ENCODE data around the gene TMEM213.
"Not testable (repeated sequence)": the region's sequence is repeated elsewhere in the genome, so short reads cannot be mapped to it uniquely, and the experiment has no call there.

Gene TMEM213

DNA sequence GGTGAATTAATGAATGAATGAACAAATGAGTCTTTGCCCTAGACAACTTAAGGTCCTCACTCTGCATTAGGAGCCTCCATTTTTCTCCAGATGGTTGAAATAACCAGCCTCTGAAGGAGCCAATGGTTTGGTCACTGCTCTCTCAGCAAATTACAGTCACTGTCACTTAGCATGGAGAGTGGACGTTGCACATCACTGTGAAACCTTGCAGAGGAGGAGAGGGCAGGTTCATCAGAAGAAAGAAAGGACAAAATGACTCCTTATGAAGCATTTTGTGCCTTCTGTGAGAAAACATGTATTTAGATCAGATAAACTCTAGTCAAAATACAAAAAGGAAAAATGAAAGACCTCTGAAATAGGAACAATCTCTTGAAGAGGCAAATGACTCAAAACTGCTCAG lies 6.8 kb downstream of the TMEM213 start:
- TF ChIP-seq, protein P1, sequence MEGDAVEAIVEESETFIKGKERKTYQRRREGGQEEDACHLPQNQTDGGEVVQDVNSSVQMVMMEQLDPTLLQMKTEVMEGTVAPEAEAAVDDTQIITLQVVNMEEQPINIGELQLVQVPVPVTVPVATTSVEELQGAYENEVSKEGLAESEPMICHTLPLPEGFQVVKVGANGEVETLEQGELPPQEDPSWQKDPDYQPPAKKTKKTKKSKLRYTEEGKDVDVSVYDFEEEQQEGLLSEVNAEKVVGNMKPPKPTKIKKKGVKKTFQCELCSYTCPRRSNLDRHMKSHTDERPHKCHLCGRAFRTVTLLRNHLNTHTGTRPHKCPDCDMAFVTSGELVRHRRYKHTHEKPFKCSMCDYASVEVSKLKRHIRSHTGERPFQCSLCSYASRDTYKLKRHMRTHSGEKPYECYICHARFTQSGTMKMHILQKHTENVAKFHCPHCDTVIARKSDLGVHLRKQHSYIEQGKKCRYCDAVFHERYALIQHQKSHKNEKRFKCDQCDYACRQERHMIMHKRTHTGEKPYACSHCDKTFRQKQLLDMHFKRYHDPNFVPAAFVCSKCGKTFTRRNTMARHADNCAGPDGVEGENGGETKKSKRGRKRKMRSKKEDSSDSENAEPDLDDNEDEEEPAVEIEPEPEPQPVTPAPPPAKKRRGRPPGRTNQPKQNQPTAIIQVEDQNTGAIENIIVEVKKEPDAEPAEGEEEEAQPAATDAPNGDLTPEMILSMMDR (IDR thresholded peaks at IDR 0.05; ENCODE audit: control insufficient read depth, insufficient read depth, low read depth, low read length, missing control alignments): no peak
- no peak for DNase-seq (ENCODE audit: low read depth)

DNA sequence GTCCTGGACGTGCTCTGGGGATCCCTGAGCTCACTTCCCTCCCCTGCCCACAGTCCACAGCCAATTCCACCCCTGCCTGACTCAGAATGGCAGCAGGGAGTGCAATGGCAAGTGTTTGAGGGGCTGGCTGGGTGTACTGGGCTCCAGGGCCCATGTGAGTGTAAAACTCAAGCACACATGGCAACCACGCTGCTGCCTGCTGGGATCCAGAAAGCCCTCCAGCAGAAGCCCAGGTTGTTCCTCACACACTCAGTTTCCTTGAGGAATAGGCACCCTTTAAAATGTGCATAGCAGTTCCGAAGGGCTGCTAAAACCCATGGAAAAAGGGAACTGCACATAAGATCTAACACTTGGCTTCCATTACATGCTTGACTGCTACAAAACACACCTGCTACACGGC lies 11.6 kb downstream of the TMEM213 start:
- DNase-seq (ENCODE audit: low read depth): no peak
- TF ChIP-seq, protein P1 (IDR thresholded peaks at IDR 0.05; ENCODE audit: control insufficient read depth, insufficient read depth, low read depth, low read length, missing control alignments): no peak

More for the DNA sequence above, 6.8 kb downstream of the TMEM213 start:
- H3K4me3 ChIP-seq (ENCODE audit: control insufficient read depth, low read depth, low read length): no peak overlapping the region

DNA sequence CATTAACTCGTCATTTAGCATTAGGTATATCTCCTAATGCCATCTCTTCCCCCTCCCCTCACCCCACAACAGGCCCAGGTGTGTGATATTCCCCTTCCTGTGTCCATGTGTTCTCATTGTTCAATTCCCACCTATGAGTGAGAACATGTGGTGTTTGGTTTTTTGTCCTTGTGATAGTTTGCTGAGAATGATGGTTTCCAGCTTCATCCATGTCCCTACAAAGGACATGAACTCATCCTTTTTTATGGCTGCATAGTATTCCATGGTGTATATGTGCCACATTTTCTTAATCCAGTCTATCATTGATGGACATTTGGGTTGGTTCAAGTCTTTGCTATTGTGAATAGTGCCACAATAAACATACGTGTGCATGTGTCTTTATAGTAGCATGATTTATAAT lies 13.5 kb downstream of the TMEM213 start:
- H3K4me3 ChIP-seq (ENCODE audit: control insufficient read depth, low read depth, low read length); DNase-seq (ENCODE audit: low read depth): not testable (repeated sequence)

More for the DNA sequence above, 11.6 kb downstream of the TMEM213 start:
- no peak overlapping the region for H3K4me3 ChIP-seq (ENCODE audit: control insufficient read depth, low read depth, low read length)

DNA sequence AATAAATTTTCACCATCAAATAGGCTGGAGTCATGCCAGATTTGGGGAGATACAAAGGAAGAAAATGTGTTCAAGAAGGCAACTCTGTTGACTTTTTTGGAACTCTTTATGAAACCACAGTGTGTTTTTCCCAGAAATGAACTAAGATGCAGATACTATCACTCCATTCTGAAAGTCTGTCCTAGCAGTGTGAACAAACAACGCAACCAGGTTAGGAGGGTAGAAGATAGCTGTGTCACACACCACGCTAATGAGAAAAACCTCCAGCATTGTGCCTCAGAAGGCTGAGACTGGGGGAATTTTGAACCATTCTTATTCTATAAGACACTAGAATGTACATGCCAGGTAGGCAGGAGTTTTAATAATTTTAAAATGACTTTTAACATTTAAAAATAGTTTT lies 16.2 kb downstream of the TMEM213 start:
- TF ChIP-seq, protein P1 (IDR thresholded peaks at IDR 0.05; ENCODE audit: control insufficient read depth, insufficient read depth, low read depth, low read length, missing control alignments): no peak
- no peak overlapping the region for H3K4me3 ChIP-seq (ENCODE audit: control insufficient read depth, low read depth, low read length)
- no peak for DNase-seq (ENCODE audit: low read depth)

DNA sequence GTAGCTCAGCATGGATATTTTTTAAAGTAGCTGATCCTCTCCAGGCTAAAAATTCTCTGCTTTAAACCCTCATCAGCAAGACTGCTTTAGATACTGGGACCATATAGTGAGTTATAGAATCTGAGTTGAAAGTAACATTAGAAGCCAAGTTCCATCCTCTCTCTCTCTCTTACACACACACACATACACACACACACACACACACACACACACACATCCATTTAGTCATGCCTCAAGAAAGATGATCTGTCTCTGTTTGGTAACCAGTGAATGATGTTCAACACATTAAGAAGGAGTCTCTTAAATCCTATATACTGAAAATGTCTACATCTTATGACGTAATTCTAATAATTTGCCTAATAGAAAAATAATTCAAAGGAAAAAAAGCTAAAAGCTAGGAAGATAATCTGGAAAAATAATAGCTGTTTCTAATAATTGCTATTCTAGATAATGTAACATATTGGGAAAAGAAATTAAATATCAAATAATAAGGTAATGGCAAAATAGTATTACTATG lies 17.1 kb downstream of the TMEM213 start:
- no peak for DNase-seq (ENCODE audit: low read depth)
- no peak overlapping the region for H3K4me3 ChIP-seq (ENCODE audit: control insufficient read depth, low read depth, low read length)
- TF ChIP-seq, protein P1 (IDR thresholded peaks at IDR 0.05; ENCODE audit: control insufficient read depth, insufficient read depth, low read depth, low read length, missing control alignments): no peak

DNA sequence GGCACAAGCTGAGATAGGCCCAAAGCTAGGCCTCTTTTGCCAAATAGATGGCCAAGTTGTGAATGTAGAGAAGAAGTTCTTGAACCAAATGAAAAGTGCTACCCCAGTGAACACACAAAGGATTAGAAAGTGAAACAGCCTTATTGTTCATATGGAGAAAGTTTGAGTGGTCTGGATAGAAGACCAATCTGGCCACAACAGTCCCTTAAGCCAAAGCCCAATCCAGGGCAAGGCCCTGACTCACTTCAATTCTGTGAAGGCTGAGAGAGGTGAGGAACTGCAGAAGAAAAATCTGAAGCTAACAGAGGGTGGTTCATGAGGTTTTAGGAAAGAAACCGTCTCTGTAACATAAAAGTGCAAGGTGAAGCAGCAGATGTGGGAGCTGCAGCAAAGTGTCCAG lies 18.9 kb downstream of the TMEM213 start:
- H3K4me3 ChIP-seq (ENCODE audit: control insufficient read depth, low read depth, low read length): no peak overlapping the region
- TF ChIP-seq, protein P1 (IDR thresholded peaks at IDR 0.05; ENCODE audit: control insufficient read depth, insufficient read depth, low read depth, low read length, missing control alignments): no peak
- DNase-seq (ENCODE audit: low read depth): no peak

DNA sequence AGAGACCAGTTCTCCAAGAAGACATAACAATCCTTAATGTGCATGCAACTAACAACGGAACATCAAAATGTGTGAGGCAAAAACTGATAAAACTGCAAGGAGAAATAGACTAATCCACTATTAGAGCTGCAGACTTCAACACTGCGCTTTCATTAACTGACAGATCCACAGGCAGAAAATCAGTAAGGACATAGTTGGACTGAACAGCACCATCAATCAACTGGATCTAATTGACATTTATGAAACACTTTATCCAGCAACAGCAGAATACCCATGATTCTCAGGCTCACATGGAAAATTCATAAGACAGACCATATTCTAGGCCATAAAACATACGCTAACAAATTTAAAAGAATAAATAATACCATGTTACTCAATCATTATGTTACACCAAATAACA lies 21.8 kb downstream of the TMEM213 start:
- no peak overlapping the region for H3K4me3 ChIP-seq (ENCODE audit: control insufficient read depth, low read depth, low read length)
- TF ChIP-seq, protein P1 (IDR thresholded peaks at IDR 0.05; ENCODE audit: control insufficient read depth, insufficient read depth, low read depth, low read length, missing control alignments): no peak
- DNase-seq (ENCODE audit: low read depth): no peak
